ENCODE data around the gene GPR37L1. TPM values are rescaled to one million over a fixed set of nuclear protein-coding genes. Genes with fewer than 3 reads are reported as not detected.

GPR37L1 gene
- total and polyA plus RNA-seq, 2 of the 8 experiments (the other 6 are each of a cell fraction or from before 2014, with no cell fraction given): 0.13 to 0.23 TPM

DNA sequence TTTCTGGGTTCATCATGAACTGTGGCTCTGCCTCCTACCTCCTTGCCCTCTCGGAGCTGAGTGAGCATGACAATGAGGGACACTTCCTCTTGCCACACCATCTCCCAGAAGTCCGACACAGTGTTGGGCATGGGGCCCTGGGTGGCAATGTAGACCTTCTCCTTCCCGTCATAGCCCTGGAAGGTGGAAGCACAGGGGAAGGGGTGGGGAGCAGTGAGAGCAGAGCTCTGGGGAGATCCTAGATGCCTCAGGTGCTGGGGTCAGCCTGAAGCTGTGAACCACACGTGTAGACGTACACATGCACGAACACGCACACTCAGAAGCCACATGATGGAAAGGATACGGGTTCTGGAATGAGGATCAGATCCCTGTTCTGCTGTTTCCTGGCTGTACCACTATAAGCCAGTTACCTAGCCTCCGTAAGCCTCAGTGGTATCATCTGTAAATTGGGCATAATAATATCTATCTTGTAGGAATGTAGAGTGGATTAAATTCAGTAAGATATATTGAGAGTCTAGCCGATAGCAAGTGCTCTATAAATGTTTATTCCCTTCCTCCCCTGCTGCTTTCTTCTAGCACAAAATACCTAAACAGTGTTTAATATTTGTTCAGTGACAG, 31.5 kb downstream of the GPR37L1 start:
- no peak overlapping the region; a peak in 1 of 7 replicates for H3K9ac ChIP-seq (replicated peaks in 1 of 4; ENCODE audit: extremely low read depth in 1 of 4, low read depth in 3 of 4, low read length in 3 of 4)

More for the DNA sequence above, 31.5 kb downstream of the GPR37L1 start:
- Histone ChIP-seq H3K27me3 (replicated peaks in 1 of 4; ENCODE audit: control insufficient read depth in 3 of 4, extremely low read depth in 1 of 4, insufficient read depth in 3 of 4, low read length in 3 of 4) (no peaks in the 10 kb centered on the region), H3K79me1 (ENCODE audit: low read depth, low read length) (no peaks in the 10 kb centered on the region), H3K79me2 (ENCODE audit: control insufficient read depth in 1 of 2, insufficient read depth in 2 of 2, low read length in 2 of 2) (no peaks in the 10 kb centered on the region), H4K5ac (ENCODE audit: insufficient read length, low read depth, low read length) (no peak overlapping the region), H3K4me2 (ENCODE audit: insufficient read depth in 1 of 2, low read depth in 2 of 2, low read length in 2 of 2) (no peak overlapping the region), H3K4me1 (replicated peaks in 1 of 4; ENCODE audit: control insufficient read depth in 3 of 4, insufficient read depth in 4 of 4, low read length in 3 of 4) (peaks cover 0 to 6% (median under 1%) of the 10 kb centered on the region in 4 experiments; a peak in 3 of 7 replicates), H2BK12ac (ENCODE audit: low read depth, low read length) (peak overlapping the region; percentile 80; the same call in 1 of the 2 replicates), H4K8ac (ENCODE audit: extremely low read depth, insufficient read depth, low read length) (no peak overlapping the region), H2BK20ac (ENCODE audit: low read length) (0 out of 2 replicates have a peak overlapping the region, but pooled peaks have one; percentile 57), H3K56ac (replicated peaks; ENCODE audit: insufficient read length, low read depth, low read length) (no peak overlapping the region), H2AFZ (ENCODE audit: low read length) (no peak overlapping the region), H3K23ac (ENCODE audit: insufficient read length) (no peak overlapping the region), H3K4me3 (ENCODE audit: extremely low read depth in 1 of 4, insufficient read depth in 2 of 4, low read depth in 3 of 4, low read length in 4 of 4) (no peak overlapping the region), H3K4ac (replicated peaks; ENCODE audit: insufficient read length, low read depth, low read length) (no peak overlapping the region), H3K14ac (ENCODE audit: insufficient read length) (no peak overlapping the region), H3K27ac (ENCODE audit: low read depth, low read length) (no peak overlapping the region), H2BK5ac (ENCODE audit: low read depth, low read length) (peak overlapping the region; percentile 49; the same call in 1 of the 2 replicates), H3K9me3 (ENCODE audit: insufficient read depth in 2 of 2, low read depth in 1 of 2, low read length in 1 of 2) (no peaks in the 10 kb centered on the region; a peak in 1 of 4 replicates), H3K18ac (ENCODE audit: extremely low read depth, low read length) (no peak overlapping the region), H2BK15ac (ENCODE audit: low read length) (peak overlapping the region; percentile 96; the same call in 1 of the 2 replicates), H4K20me1 (replicated peaks in 1 of 2; ENCODE audit: control insufficient read depth in 1 of 2, insufficient read depth in 2 of 2, low read length in 2 of 2) (no peaks in the 10 kb centered on the region), H3K36me3 (ENCODE audit: control insufficient read depth in 2 of 4, insufficient read depth in 4 of 4, low read length in 3 of 4) (no peaks in the 10 kb centered on the region), H4K91ac (replicated peaks; ENCODE audit: insufficient read length, low read length) (peak overlapping the region; percentile 57), H2BK120ac (replicated peaks; ENCODE audit: low read depth, low read length) (no peak overlapping the region), H2AK5ac (ENCODE audit: low read depth, low read length) (peak overlapping the region; percentile 95; the same call in 1 of the 2 replicates), H3K23me2 (ENCODE audit: low read depth, low read length) (no peaks in the 10 kb centered on the region)
- CTCF ChIA-PET (ENCODE audit: partially characterized antibody): interaction anchor here (0.6 to 5.2 kb wide), 32 partner anchors 9 to 542 kb away, joined by 3 to 77 read pairs (median 4); partner anchors contain the start of genes ARL8A and LGR6
- TF ChIP-seq SIRT6 (IDR thresholded peaks at IDR 0.05; ENCODE audit: low read length) (no peak), KDM1A (IDR thresholded peaks at IDR 0.05; ENCODE audit: borderline replicate concordance, low read length) (no peak), ASH2L (IDR thresholded peaks at IDR 0.05; ENCODE audit: low read length) (peak; percentile 38)
- POLR2A ChIA-PET (ENCODE audit: partially characterized antibody): interaction anchor here (0.7 to 1.8 kb wide), 6 partner anchors 11 to 147 kb away, joined by 3 to 6 read pairs (median 3); no protein-coding TSS in a partner anchor
- WGBS, 2 experiments (ENCODE audit: extremely low coverage in 1 of 2, insufficient coverage in 1 of 2, insufficient read length in 1 of 2, insufficient replicate concordance in 2 of 2, low coverage in 1 of 2, low lambda C conversion rate in 2 of 2, missing lambda C conversion rate in 1 of 2): 85% methylated on average over 10 of the region's 10 CpGs; no CpG with 5 or more reads in 1 of the 2 experiments
- FAIRE-seq (no peak), DNase-seq (ENCODE audit: low read depth in 1 of 2, low spot score in 2 of 2) (no peak)
